Large intestine (tissue), 12 donors: Measurements from ENCODE around the gene ZKSCAN5. TPM values are rescaled to one million over a fixed set of nuclear protein-coding genes. Genes with fewer than 3 reads are reported as not detected.

Experiments
- DNase-seq, 2 donors: peaks; one replicate each; pipeline versions ENCODE4 v3.0.0 to v3.0.0-alpha.2; 2013
- H3K27ac ChIP-seq: one replicate; pipeline ENCODE4 v1.5.1; 2013; ENCODE audit warnings: low read length
- H3K27me3 ChIP-seq: 2 replicates; pipeline ENCODE4 v1.6.1; 2013; ENCODE audit warnings: low read length; ENCODE audit not compliant: control insufficient read depth, insufficient read depth
- H3K36me3 ChIP-seq: 2 replicates; pipeline ENCODE4 v1.6.1; 2013; ENCODE audit warnings: low read length; ENCODE audit not compliant: control insufficient read depth, insufficient read depth
- H3K4me1 ChIP-seq: one replicate; pipeline ENCODE4 v1.6.1; 2013; ENCODE audit warnings: low read length; ENCODE audit not compliant: control insufficient read depth, insufficient read depth
- H3K4me3 ChIP-seq: one replicate; pipeline ENCODE4 v1.5.1; 2013; ENCODE audit warnings: low read length
- H3K9me3 ChIP-seq: one replicate; pipeline ENCODE4 v1.6.1; 2013; ENCODE audit warnings: mild to moderate bottlenecking, low read depth, low read length, moderate library complexity; ENCODE audit not compliant: control insufficient read depth
- WGBS: methylation state at CpG from one replicate; pipeline ENCODE4 v1.1.5; 2013; ENCODE audit warnings: low lambda C conversion rate; ENCODE audit not compliant: insufficient coverage; 5-methylcytosine and 5-hydroxymethylcytosine counted together
- long read RNA-seq, 11 donors: transcript quantifications; one replicate each; lab custom pipeline, GENCODE V29; 2026
- polyA plus RNA-seq: library from polyadenylated mRNA; unstranded; fragments of 120-200 nt; gene quantifications from one replicate; pipeline ENCODE4 v1.2.1, GENCODE V29; 2013

Gene ZKSCAN5
- polyA plus RNA-seq = 8.6 TPM
- long read RNA-seq, donor 1 = 0 reads
- long read RNA-seq, donor 2 = 0 reads
- long read RNA-seq, donor 3 = 0 reads
- long read RNA-seq, donor 4 = 0 reads
- long read RNA-seq, donor 5 = 0 reads
- long read RNA-seq, donor 6, full-length matches to known transcripts = 1 of 1 reads
- long read RNA-seq, donor 6, partial matches to known transcripts = 0 of 1 reads
- long read RNA-seq, donor 6, other reads (novel, unspliced or antisense) = 0 of 1 reads
- long read RNA-seq, donor 7 = 0 reads
- long read RNA-seq, donor 8 = 0 reads
- long read RNA-seq, donor 9, full-length matches to known transcripts = 1 of 1 reads
- long read RNA-seq, donor 9, partial matches to known transcripts = 0 of 1 reads
- long read RNA-seq, donor 9, other reads (novel, unspliced or antisense) = 0 of 1 reads
- long read RNA-seq, donor 10 = 0 reads
- long read RNA-seq, donor 11 = 0 reads

- H3K4me1 ChIP-seq = peaks cover 13% of the 10 kb centered on the region
- peak within 1 kb of the TSS; percentile 84 for H3K27ac ChIP-seq
- peak within 1 kb of the TSS; percentile 82 for H3K4me3 ChIP-seq
- no CpG with 5 or more reads among the region's 53 CpGs for WGBS
- DNase-seq = peak; percentile 96 to 99
- no peaks in the 10 kb centered on the region for H3K9me3 ChIP-seq
- no peaks in the 10 kb centered on the region for H3K36me3 ChIP-seq
- no peaks in the 10 kb centered on the region for H3K27me3 ChIP-seq
Measured at GRCh38 chr7:99504603-99505323, at the start of gene ZKSCAN5. Gene ZKSCAN5, plus strand, starts transcription at chr7:99504662. Its CDS starts 1,383 bp downstream, at chr7:99506045.

- no CpG with 5 or more reads among the region's 9 CpGs for WGBS
- no peak for DNase-seq
- peaks cover 96% of the 10 kb centered on the region for H3K36me3 ChIP-seq
Measured at GRCh38 chr7:99455874-99456273, 48.6 kb upstream of the ZKSCAN5 start.

GRCh38 chr7:99456288-99456687, 48.2 kb upstream of the ZKSCAN5 start:
- no peak overlapping the region for H3K27ac ChIP-seq
- no CpG with 5 or more reads among the region's 13 CpGs for WGBS
- H3K4me3 ChIP-seq = no peak overlapping the region
- no peaks in the 10 kb centered on the region for H3K9me3 ChIP-seq
- H3K36me3 ChIP-seq = peaks cover 95% of the 10 kb centered on the region
- DNase-seq = no peak
- no peaks in the 10 kb centered on the region for H3K27me3 ChIP-seq
- H3K4me1 ChIP-seq = no peaks in the 10 kb centered on the region

More at GRCh38 chr7:99455874-99456273, 48.6 kb upstream of the ZKSCAN5 start:
- H3K4me3 ChIP-seq = no peak overlapping the region
- H3K27me3 ChIP-seq = no peaks in the 10 kb centered on the region
- H3K27ac ChIP-seq = no peak overlapping the region
- no peaks in the 10 kb centered on the region for H3K9me3 ChIP-seq
- H3K4me1 ChIP-seq = no peaks in the 10 kb centered on the region

GRCh38 chr7:99457050-99457649, 47.3 kb upstream of the ZKSCAN5 start:
- Histone ChIP-seq H3K4me3 (no peak overlapping the region), H3K4me1 (no peaks in the 10 kb centered on the region), H3K27me3 (no peaks in the 10 kb centered on the region), H3K9me3 (no peaks in the 10 kb centered on the region), H3K27ac (no peak overlapping the region), H3K36me3 (peaks cover 87% of the 10 kb centered on the region)
- WGBS = no CpG with 5 or more reads among the region's 6 CpGs
- no peak for DNase-seq

- H3K27ac ChIP-seq = no peak overlapping the region
- peaks cover 80% of the 10 kb centered on the region for H3K36me3 ChIP-seq
- H3K9me3 ChIP-seq = no peaks in the 10 kb centered on the region
- no peaks in the 10 kb centered on the region for H3K27me3 ChIP-seq
- no peaks in the 10 kb centered on the region for H3K4me1 ChIP-seq
- no peak for DNase-seq
- no peak overlapping the region for H3K4me3 ChIP-seq
- no CpG with 5 or more reads among the region's 26 CpGs for WGBS
Measured at GRCh38 chr7:99457650-99458493, 46.6 kb upstream of the ZKSCAN5 start.

- H3K27ac ChIP-seq = no peak overlapping the region
- no peaks in the 10 kb centered on the region for H3K9me3 ChIP-seq
- no CpG with 5 or more reads among the region's 8 CpGs for WGBS
- H3K4me3 ChIP-seq = no peak overlapping the region
- no peaks in the 10 kb centered on the region for H3K27me3 ChIP-seq
- H3K4me1 ChIP-seq = no peaks in the 10 kb centered on the region
- no peak for DNase-seq
- H3K36me3 ChIP-seq = peaks cover 74% of the 10 kb centered on the region
Measured at GRCh38 chr7:99459087-99459486, 45.4 kb upstream of the ZKSCAN5 start.

GRCh38 chr7:99460651-99461050, 43.8 kb upstream of the ZKSCAN5 start:
- no CpG with 5 or more reads among the region's 11 CpGs for WGBS

GRCh38 chr7:99461221-99461620, 43.2 kb upstream of the ZKSCAN5 start:
- H3K9me3 ChIP-seq = no peaks in the 10 kb centered on the region
- WGBS = no CpG with 5 or more reads among the region's 2 CpGs
- H3K36me3 ChIP-seq = peaks cover 53% of the 10 kb centered on the region
- DNase-seq = no peak
- H3K4me1 ChIP-seq = peaks cover 4% of the 10 kb centered on the region
- no peak overlapping the region for H3K27ac ChIP-seq
- H3K27me3 ChIP-seq = no peaks in the 10 kb centered on the region
- no peak overlapping the region for H3K4me3 ChIP-seq

More at GRCh38 chr7:99460651-99461050, 43.8 kb upstream of the ZKSCAN5 start:
- Histone ChIP-seq H3K36me3 (peaks cover 59% of the 10 kb centered on the region), H3K27ac (no peak overlapping the region), H3K9me3 (no peaks in the 10 kb centered on the region), H3K4me1 (peaks cover 4% of the 10 kb centered on the region), H3K27me3 (no peaks in the 10 kb centered on the region), H3K4me3 (no peak overlapping the region)
- no peak for DNase-seq

GRCh38 chr7:99465421-99465768, 39.1 kb upstream of the ZKSCAN5 start:
- Histone ChIP-seq H3K27ac (peak overlapping the region; percentile 91), H3K4me1 (peaks cover 4% of the 10 kb centered on the region), H3K36me3 (peaks cover 13% of the 10 kb centered on the region), H3K4me3 (peak overlapping the region; percentile 88), H3K9me3 (peaks cover 3% of the 10 kb centered on the region), H3K27me3 (no peaks in the 10 kb centered on the region)
- no CpG with 5 or more reads among the region's 9 CpGs for WGBS
- DNase-seq = peak in 1 of 2 donors; percentile 53
